ENCODE measurements around the gene C10orf143. TPM values are rescaled to one million over a fixed set of nuclear protein-coding genes. Genes with fewer than 3 reads are reported as not detected.

Gene C10orf143
- total and polyA plus RNA-seq, 4 donors: 3.0 to 9.0 (median 4.8) TPM

- no peak for ATAC-seq (ENCODE audit: insufficient read depth, low FRiP score)
- H3K9me3 ChIP-seq (ENCODE audit: control insufficient read depth in 4 of 4, insufficient read depth in 3 of 4, low read length in 3 of 4): no peaks in the 10 kb centered on the region
- no peak overlapping the region for H3K4me3 ChIP-seq
- peaks cover 0 to 1% (median 0%) of the 10 kb centered on the region in 4 donors for H3K36me3 ChIP-seq (ENCODE audit: control insufficient read depth in 4 of 4, insufficient read depth in 4 of 4, low read length in 4 of 4)
- no peak overlapping the region for H3K27ac ChIP-seq (ENCODE audit: low read depth in 1 of 2, low read length in 1 of 2)
- no peak for DNase-seq
- 86 to 88% methylated on average over 5 of the region's 5 CpGs for WGBS, 2 donors
- H3K27me3 ChIP-seq (ENCODE audit: control insufficient read depth in 3 of 3, insufficient read depth in 3 of 3, low read length in 2 of 3): no peaks in the 10 kb centered on the region
- no peak overlapping the region for H3K9ac ChIP-seq (ENCODE audit: insufficient read depth in 1 of 2, low read length in 2 of 2)
- no peaks in the 10 kb centered on the region for H3K4me1 ChIP-seq (ENCODE audit: control insufficient read depth in 5 of 5, insufficient read depth in 5 of 5, low read length in 5 of 5)
- TF ChIP-seq CTCF (IDR thresholded peaks at IDR 0.05; ENCODE audit: control extremely low read depth, extremely low read depth): no peak
Measured at GRCh38 chr10:130064783-130065182, 45.8 kb downstream of the C10orf143 start.

DNA sequence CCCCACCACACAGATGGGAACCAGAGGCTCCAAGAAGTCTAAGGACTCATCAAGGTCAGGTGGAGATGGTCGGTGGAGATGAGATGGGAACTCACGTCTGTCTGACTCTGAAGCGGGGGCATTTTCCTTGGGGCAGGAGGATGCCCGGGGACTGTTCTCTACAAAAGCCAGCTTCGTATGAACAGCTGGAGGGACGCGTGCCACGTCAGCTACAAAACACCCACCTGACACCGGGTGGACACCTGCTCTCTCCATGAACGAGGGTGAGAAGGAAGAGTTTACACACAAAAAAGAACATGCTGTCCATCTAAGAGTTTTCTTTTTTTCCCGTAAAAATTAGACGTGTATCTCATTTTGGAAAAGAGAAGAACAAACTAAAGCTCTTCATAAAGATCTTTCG lies 47.7 kb downstream of the C10orf143 start:
- Histone ChIP-seq H3K36me3 (ENCODE audit: control insufficient read depth in 4 of 4, insufficient read depth in 4 of 4, low read length in 4 of 4) (peaks cover 0 to 1% (median 0%) of the 10 kb centered on the region in 4 donors), H3K9ac (ENCODE audit: insufficient read depth in 1 of 2, low read length in 2 of 2) (no peak overlapping the region), H3K27ac (ENCODE audit: low read depth in 1 of 2, low read length in 1 of 2) (no peak overlapping the region), H3K27me3 (ENCODE audit: control insufficient read depth in 3 of 3, insufficient read depth in 3 of 3, low read length in 2 of 3) (no peaks in the 10 kb centered on the region), H3K4me3 (no peak overlapping the region), H3K9me3 (ENCODE audit: control insufficient read depth in 4 of 4, insufficient read depth in 3 of 4, low read length in 3 of 4) (no peaks in the 10 kb centered on the region), H3K4me1 (ENCODE audit: control insufficient read depth in 5 of 5, insufficient read depth in 5 of 5, low read length in 5 of 5) (no peaks in the 10 kb centered on the region)
- 93 to 97% methylated on average over 13 of the region's 13 CpGs for WGBS, 2 donors
- ATAC-seq (ENCODE audit: insufficient read depth, low FRiP score) (no peak), DNase-seq (no peak)
- no peak for TF ChIP-seq CTCF (IDR thresholded peaks at IDR 0.05; ENCODE audit: control extremely low read depth, extremely low read depth)

DNA sequence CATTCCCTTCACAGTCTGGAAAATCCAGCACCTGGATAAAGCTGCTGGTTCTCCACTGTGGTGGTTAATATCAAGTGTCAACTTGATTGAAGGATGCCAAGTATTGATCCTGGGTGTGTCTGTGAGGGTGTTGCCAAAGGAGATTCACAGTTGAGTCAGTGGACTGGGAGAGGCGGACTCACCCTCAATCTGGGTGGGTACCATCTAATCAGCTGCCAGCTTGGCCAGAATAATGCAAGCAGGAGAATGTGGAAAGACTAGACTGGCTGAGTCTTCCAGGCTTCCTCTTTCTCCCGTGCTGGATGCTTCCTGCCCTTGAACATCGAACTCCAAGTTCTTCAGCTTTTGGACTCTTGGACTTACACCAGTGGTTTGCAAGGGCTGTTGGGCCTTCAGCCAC lies 48.4 kb downstream of the C10orf143 start:
- no peak for TF ChIP-seq CTCF (IDR thresholded peaks at IDR 0.05; ENCODE audit: control extremely low read depth, extremely low read depth)
- no peaks in the 10 kb centered on the region for H3K4me1 ChIP-seq (ENCODE audit: control insufficient read depth in 5 of 5, insufficient read depth in 5 of 5, low read length in 5 of 5)
- no peak overlapping the region for H3K9ac ChIP-seq (ENCODE audit: insufficient read depth in 1 of 2, low read length in 2 of 2)
- no peaks in the 10 kb centered on the region for H3K27me3 ChIP-seq (ENCODE audit: control insufficient read depth in 3 of 3, insufficient read depth in 3 of 3, low read length in 2 of 3)
- ATAC-seq (ENCODE audit: insufficient read depth, low FRiP score): no peak
- H3K9me3 ChIP-seq (ENCODE audit: control insufficient read depth in 4 of 4, insufficient read depth in 3 of 4, low read length in 3 of 4): no peaks in the 10 kb centered on the region
- no peak for DNase-seq
- H3K27ac ChIP-seq (ENCODE audit: low read depth in 1 of 2, low read length in 1 of 2): no peak overlapping the region
- H3K36me3 ChIP-seq (ENCODE audit: control insufficient read depth in 4 of 4, insufficient read depth in 4 of 4, low read length in 4 of 4): peaks cover 0 to 1% (median 0%) of the 10 kb centered on the region in 4 donors
- 85 to 87% methylated on average over 3 of the region's 3 CpGs for WGBS, 2 donors
- no peak overlapping the region for H3K4me3 ChIP-seq

DNA sequence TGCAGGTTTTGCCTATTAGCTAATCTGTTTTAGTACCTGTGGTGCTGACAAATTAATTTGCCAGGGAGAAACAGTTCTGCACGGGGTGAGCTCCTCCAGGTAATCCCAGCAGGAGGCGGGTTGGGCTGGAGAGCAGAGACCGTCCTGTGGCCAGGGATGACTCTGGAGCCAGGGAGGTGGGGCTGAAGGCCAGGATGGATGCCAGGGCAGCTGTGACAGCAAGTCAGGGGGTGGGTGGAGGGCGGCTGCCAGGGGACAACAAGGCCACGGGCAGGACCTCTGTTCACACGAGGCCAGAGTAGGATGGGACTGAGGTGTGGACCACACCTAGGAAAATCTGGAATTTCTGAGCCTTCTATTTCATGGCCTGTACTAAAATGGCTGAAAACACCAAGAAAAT lies 48.9 kb downstream of the C10orf143 start:
- Histone ChIP-seq H3K36me3 (ENCODE audit: control insufficient read depth in 4 of 4, insufficient read depth in 4 of 4, low read length in 4 of 4) (peaks cover 0 to 1% (median 0%) of the 10 kb centered on the region in 4 donors), H3K27me3 (ENCODE audit: control insufficient read depth in 3 of 3, insufficient read depth in 3 of 3, low read length in 2 of 3) (no peaks in the 10 kb centered on the region), H3K4me1 (ENCODE audit: control insufficient read depth in 5 of 5, insufficient read depth in 5 of 5, low read length in 5 of 5) (no peaks in the 10 kb centered on the region), H3K9me3 (ENCODE audit: control insufficient read depth in 4 of 4, insufficient read depth in 3 of 4, low read length in 3 of 4) (no peaks in the 10 kb centered on the region), H3K4me3 (no peak overlapping the region), H3K9ac (ENCODE audit: insufficient read depth in 1 of 2, low read length in 2 of 2) (no peak overlapping the region), H3K27ac (ENCODE audit: low read depth in 1 of 2, low read length in 1 of 2) (no peak overlapping the region)
- WGBS, 2 donors: 87 to 94% methylated on average over 6 of the region's 6 CpGs
- no peak for ATAC-seq (ENCODE audit: insufficient read depth, low FRiP score)
- TF ChIP-seq CTCF (IDR thresholded peaks at IDR 0.05; ENCODE audit: control extremely low read depth, extremely low read depth): no peak
- DNase-seq: no peak
